Measurements from ENCODE around the gene CDC37L1.

DNA sequence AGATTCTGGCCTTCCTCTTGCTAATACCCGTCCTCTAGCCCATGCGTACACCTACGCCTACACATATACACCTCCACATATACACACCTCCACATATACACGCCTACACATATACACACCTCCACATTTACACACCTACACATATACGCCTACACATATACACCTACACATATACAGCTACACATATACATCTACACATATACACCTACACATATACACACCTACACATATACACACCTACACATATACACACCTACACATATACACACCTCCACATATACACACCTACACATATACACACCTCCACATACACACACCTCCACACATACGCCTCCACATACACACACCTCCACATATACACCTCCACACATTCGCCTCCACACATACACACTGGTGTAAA, 34.5 kb downstream of the CDC37L1 start:
- TF ChIP-seq POLR2A (IDR thresholded peaks at IDR 0.05; ENCODE audit: low read length) (no peak), GATA1 (IDR thresholded peaks at IDR 0.05; ENCODE audit: low read depth, low read length) (no peak)

Measured in erythroblast (primary cell).